Heart left ventricle (tissue), 13 donors: ENCODE data around the gene PRODH.

Source experiments
- CTCF ChIP-seq, 12 donors: fragments of 200-600 bp; sonication (generic) in 4 of 12; IDR thresholded peaks; one replicate each; pipeline versions ENCODE4 v1.5.0 to v1.8.0; 2018 to 2022; ENCODE audit warnings: antibody characterized with exemption in 12 of 12, mild to moderate bottlenecking in 5 of 12
- POLR2A ChIP-seq, 2 donors: fragments of 450-650 bp; IDR thresholded peaks; one replicate each; pipeline ENCODE4 v1.6.1; 2017; ENCODE audit warnings: antibody characterized with exemption in 2 of 2, mild to moderate bottlenecking in 2 of 2, moderate library complexity in 2 of 2
- donor health status: ischemic (EF 13 %, LVEDD 7.1; RV severe dilation, severe dysfunction).
- donor health status: DM: no; HTN: yes; CAD: no.
- donor health status: DM: no; HTN: no; CAD: no.
- donor health status: ischemic (EF 25% LVEDD 6.9; RV normal size, moderate dysfunction).
- donor health status: ischemic (EF 25% LVEDD 5.7; RV mildly dilated, moderate dysfunction).
- donor health status: ischemic (EF 35%, LVEDD 5.7; RV mildly dilated, moderate dysfunction).
- donor health status: nonischemic (EF 11% LVEDD 7.7; RV severe dilation, severe dysfunction).
- donor health status: DM: yes; HTN: yes; CAD: no.
- donor health status: PGD.
- donor health status: ischemic (EF 29% LVEDD 5.4; RV normal size, mild dysfunction).
- donor health status: nonischemic (EF 23%, LVEDD 6.1; RV moderate dilation, normal function).

GRCh38 chr22:18979957-18980356, 43.9 kb upstream of the PRODH start:
- TF ChIP-seq CTCF (IDR thresholded peaks at IDR 0.05): no peak
- no peak for TF ChIP-seq POLR2A (IDR thresholded peaks at IDR 0.05)
